Measurements from ENCODE around the gene CNTN5. TPM values are rescaled to one million over a fixed set of nuclear protein-coding genes. Genes with fewer than 3 reads are reported as not detected.

Gene CNTN5
- total RNA-seq, 1 experiment from 2014 or later = not detected

- WGBS (ENCODE audit: extremely low coverage, insufficient read length, low lambda C conversion rate) = no CpG with 5 or more reads among the region's 2 CpGs
- H4K20me1 ChIP-seq (ENCODE audit: control insufficient read depth, insufficient read depth, insufficient read length) = no peaks in the 10 kb centered on the region
These were observed 1162.2 kb downstream of the CNTN5 start for GRCh38 chr11:100182927-100183326.

More at GRCh38 chr11:100182927-100183326, 1162.2 kb downstream of the CNTN5 start:
- no peaks in the 10 kb centered on the region for H3K79me2 ChIP-seq (ENCODE audit: insufficient read depth, low read length)
- no peak overlapping the region for H3T11ph ChIP-seq (ENCODE audit: low read length)
- no peak overlapping the region for H3K23ac ChIP-seq (ENCODE audit: insufficient read length, low read depth, low read length)
- H3K4me1 ChIP-seq (ENCODE audit: insufficient read depth, low read length) = no peaks in the 10 kb centered on the region; the same call in 1 of the 2 replicates
- no peak overlapping the region for H4K5ac ChIP-seq (ENCODE audit: insufficient read length, low read depth, low read length)
- H3K9me3 ChIP-seq (ENCODE audit: control insufficient read depth, low read depth, low read length) = no peaks in the 10 kb centered on the region
- H3K4ac ChIP-seq (ENCODE audit: low read depth, low read length) = no peak overlapping the region
- no peak overlapping the region for H4K8ac ChIP-seq (replicated peaks; ENCODE audit: insufficient read length, low read depth, low read length)
- Mint-ChIP-seq H3K36me3 (ENCODE audit: insufficient read depth in 1 of 3, low read depth in 3 of 3) (peaks cover 0 to 6% (median 3%) of the 10 kb centered on the region in 3 experiments; a peak in 4 of 7 replicates), H3K4me3 (no peak overlapping the region), H3K4me1 (peaks cover 9 to 10% of the 10 kb centered on the region in 2 experiments), H3K9me3 (peaks cover 0 to 2% of the 10 kb centered on the region in 2 experiments; a peak in 2 of 5 replicates), H3K27me3 (ENCODE audit: low read depth) (no peaks in the 10 kb centered on the region), H3K27ac (no peak overlapping the region)
- no peak overlapping the region for H3K9ac ChIP-seq (ENCODE audit: extremely low read depth, insufficient read length, low read length)
- H2AK5ac ChIP-seq (ENCODE audit: insufficient read length, low read length) = no peak overlapping the region
- no peak overlapping the region for H3K27ac ChIP-seq (ENCODE audit: insufficient read length, low read depth, low read length)
- H3K4me2 ChIP-seq (ENCODE audit: insufficient read depth, insufficient read length, low read length) = no peak overlapping the region
- H3K56ac ChIP-seq (ENCODE audit: insufficient read length, low read depth, low read length) = no peak overlapping the region
- H3K23me2 ChIP-seq (ENCODE audit: insufficient read length, low read depth, low read length, poor library complexity, severe bottlenecking) = no peaks in the 10 kb centered on the region
- H3K27me3 ChIP-seq (ENCODE audit: insufficient read depth, low read length) = no peaks in the 10 kb centered on the region
- no peak overlapping the region for H2BK15ac ChIP-seq (ENCODE audit: low read depth, low read length)
- no peak for TF ChIP-seq CTCF (conservative IDR thresholded peaks at IDR 0.05)
- H3K14ac ChIP-seq (ENCODE audit: insufficient read depth, low read length) = no peak overlapping the region
- H3K79me1 ChIP-seq (ENCODE audit: insufficient read depth, low read depth, low read length, poor library complexity, severe bottlenecking) = no peaks in the 10 kb centered on the region
- no peak overlapping the region for H2BK12ac ChIP-seq (ENCODE audit: insufficient read length, low read depth, low read length)
- no peak overlapping the region for H4K91ac ChIP-seq (ENCODE audit: insufficient read length, low read depth, low read length)
- no peak overlapping the region for H2AFZ ChIP-seq (ENCODE audit: low read length)
- no peak overlapping the region for H3K18ac ChIP-seq (ENCODE audit: insufficient read length, low read depth, low read length)
- DNase-seq = no peak
- no peak overlapping the region for H2BK120ac ChIP-seq (ENCODE audit: low read depth, low read length, poor library complexity, severe bottlenecking)
- no peak overlapping the region for H2BK5ac ChIP-seq (ENCODE audit: insufficient read length, low read length)
- no peak overlapping the region for H2BK20ac ChIP-seq (ENCODE audit: low read depth, low read length, poor library complexity, severe bottlenecking)
